GM23338 (cell line): ENCODE results near the gene KCTD13. TPM values are rescaled to one million over a fixed set of nuclear protein-coding genes. Genes with fewer than 3 reads are reported as not detected.

Experiments
- ATAC-seq: fragments of 200-7000 bp; cut with Tn5 transposase; 3 replicates; pipeline ENCODE4 v1.9.1; 2020
- DNase-seq: peaks from one replicate; pipeline ENCODE4 v3.0.0-alpha.2; 2015; ENCODE audit warnings: low spot score
- H2AFZ ChIP-seq: fragments of 200-600 bp; sonication (generic); 2 replicates; pipeline ENCODE4 v1.8.0; 2016; ENCODE audit warnings: antibody characterized with exemption, mild to moderate bottlenecking, moderate library complexity
- H3F3A ChIP-seq: fragments of 200-600 bp; sonication (generic); replicated peaks from 2 replicates; pipeline ENCODE4 v1.8.0; 2017; ENCODE audit warnings: antibody characterized with exemption, mixed run types, low read depth
- H3K27ac ChIP-seq: fragments of 200-600 bp; sonication (generic); 2 replicates; pipeline ENCODE4 v1.6.1; 2016; ENCODE audit warnings: low read depth
- H3K27me3 ChIP-seq: fragments of 200-600 bp; sonication (generic); 2 replicates; pipeline ENCODE4 v1.8.0; 2016; ENCODE audit warnings: mild to moderate bottlenecking, mixed run types, moderate library complexity; ENCODE audit not compliant: insufficient read depth
- H3K36me3 ChIP-seq: fragments of 200-600 bp; sonication (generic); 2 replicates; pipeline ENCODE4 v1.8.0; 2016; ENCODE audit warnings: mild to moderate bottlenecking; ENCODE audit not compliant: insufficient read depth
- H3K4me1 ChIP-seq: fragments of 200-600 bp; sonication (generic); 2 replicates; pipeline ENCODE4 v1.8.0; 2016; ENCODE audit warnings: mild to moderate bottlenecking, moderate library complexity; ENCODE audit not compliant: insufficient read depth
- H3K4me2 ChIP-seq: fragments of 200-600 bp; sonication (generic); 2 replicates; pipeline ENCODE4 v1.7.1; 2017; ENCODE audit warnings: mixed run types
- H3K4me3 ChIP-seq: fragments of 200-600 bp; sonication (generic); 2 replicates; pipeline ENCODE4 v1.6.1; 2016; ENCODE audit warnings: mixed run types
- H3K79me2 ChIP-seq: fragments of 200-600 bp; sonication (generic); replicated peaks from 2 replicates; pipeline ENCODE4 v1.8.0; 2017; ENCODE audit warnings: mild to moderate bottlenecking; ENCODE audit not compliant: insufficient read depth
- H3K9me2 ChIP-seq: fragments of 200-600 bp; sonication (generic); 2 replicates; pipeline ENCODE4 v1.8.0; 2017; ENCODE audit not compliant: insufficient read depth
- H4K20me1 ChIP-seq: fragments of 200-600 bp; sonication (generic); replicated peaks from 2 replicates; pipeline ENCODE4 v1.8.0; 2017; ENCODE audit warnings: mild to moderate bottlenecking; ENCODE audit not compliant: insufficient read depth
- H3K27ac Mint-ChIP-seq: 2 replicates; pipeline ENCODE4 v1.8.0; 2020; ENCODE audit warnings: inconsistent platforms, mild to moderate bottlenecking, moderate library complexity, mixed read lengths
- H3K27me3 Mint-ChIP-seq: 3 replicates; pipeline ENCODE4 v1.8.0; 2022; ENCODE audit warnings: low read depth, mild to moderate bottlenecking, moderate library complexity, mixed read lengths, inconsistent platforms; ENCODE audit not compliant: insufficient read depth, poor library complexity
- H3K36me3 Mint-ChIP-seq: 3 replicates; pipeline ENCODE4 v1.8.0; 2021; ENCODE audit warnings: low read depth, mild to moderate bottlenecking, inconsistent platforms, moderate library complexity, mixed read lengths
- H3K4me1 Mint-ChIP-seq: 3 replicates; pipeline ENCODE4 v1.8.0; 2020; ENCODE audit warnings: mild to moderate bottlenecking, inconsistent platforms, mixed read lengths
- H3K4me3 Mint-ChIP-seq: 3 replicates; pipeline ENCODE4 v1.8.0; 2021; ENCODE audit warnings: moderate library complexity, mild to moderate bottlenecking, inconsistent platforms, mixed read lengths
- H3K9me3 Mint-ChIP-seq: 3 replicates; pipeline ENCODE4 v1.8.0; 2020; ENCODE audit warnings: moderate library complexity, mild to moderate bottlenecking, inconsistent platforms, mixed read lengths
- CREB1 ChIP-seq: fragments of 250-450 bp; sonication (Bioruptor Pico); IDR thresholded peaks from 2 replicates; pipeline ENCODE4 v1.5.0; 2020; ENCODE audit warnings: low read depth, mild to moderate bottlenecking, moderate library complexity
- CTCF ChIP-seq, 2 experiments: fragments of 200-600 bp in 1 of 2; sonication (generic) in 1 of 2; conservative IDR thresholded peaks; 2 replicates each; pipeline versions ENCODE4 v1.5.1 to v1.6.1; 2016 to 2017; ENCODE audit warnings: antibody characterized with exemption in 2 of 2, low read depth in 2 of 2, mild to moderate bottlenecking in 2 of 2, moderate library complexity in 1 of 2
- ETS1 ChIP-seq: IDR thresholded peaks from 2 replicates; pipeline ENCODE4 v1.6.1; 2016; ENCODE audit warnings: antibody characterized with exemption
- EZH2 ChIP-seq: fragments of 200-600 bp; sonication (generic); IDR thresholded peaks from one replicate; pipeline ENCODE4 v1.8.0; 2017; ENCODE audit warnings: antibody characterized with exemption, mild to moderate bottlenecking, low read depth; ENCODE audit not compliant: unreplicated experiment
- EZH2phosphoT487 ChIP-seq: fragments of 200-600 bp; sonication (generic); IDR thresholded peaks from one replicate; pipeline ENCODE4 v1.8.1; 2018; ENCODE audit warnings: antibody characterized with exemption; ENCODE audit not compliant: unreplicated experiment
- JUNB ChIP-seq: IDR thresholded peaks from one replicate; pipeline ENCODE4 v1.6.1; 2016; ENCODE audit warnings: antibody characterized with exemption; ENCODE audit not compliant: unreplicated experiment
- NANOG ChIP-seq: IDR thresholded peaks from 2 replicates; pipeline ENCODE4 v1.6.1; 2016; ENCODE audit warnings: antibody characterized with exemption, borderline replicate concordance
- POLR2AphosphoS5 ChIP-seq: IDR thresholded peaks from 2 replicates; pipeline ENCODE4 v1.6.1; 2016; ENCODE audit warnings: antibody characterized with exemption, low read depth
- REST ChIP-seq: IDR thresholded peaks from one replicate; pipeline ENCODE4 v1.6.1; 2018; ENCODE audit warnings: antibody characterized with exemption; ENCODE audit not compliant: unreplicated experiment
- STAT1 ChIP-seq: IDR thresholded peaks from one replicate; pipeline ENCODE4 v1.6.1; 2016; ENCODE audit warnings: antibody characterized with exemption; ENCODE audit not compliant: unreplicated experiment
- ZNF114 ChIP-seq: fragments of 250-450 bp; sonication (Bioruptor Pico); IDR thresholded peaks from 2 replicates; pipeline ENCODE4 v1.5.0; 2020; ENCODE audit warnings: mild to moderate bottlenecking, moderate library complexity
- ZNF331 ChIP-seq: fragments of 250-450 bp; sonication (Bioruptor Pico); IDR thresholded peaks from 2 replicates; pipeline ENCODE4 v1.5.0; 2020; ENCODE audit warnings: low read depth, mild to moderate bottlenecking, moderate library complexity
- ZNF462 ChIP-seq: fragments of 250-450 bp; sonication (Bioruptor Pico); IDR thresholded peaks from 2 replicates; pipeline ENCODE4 v1.5.0; 2020; ENCODE audit warnings: mild to moderate bottlenecking, moderate library complexity
- polyA plus RNA-seq: library from polyadenylated mRNA; unstranded; fragments of >200 nt; fragmentation: Nextera tagmentation; extraction: Ambion mirVana; gene quantifications from 2 replicates; pipeline ENCODE4 v1.2.1, GENCODE V29; 2016
- total RNA-seq: library from RNA; depleted of rRNA; stranded (reverse); fragments of >200 nt; shearing (Covaris generic); gene quantifications from 2 replicates; pipeline ENCODE4 v1.2.3, GENCODE V29; 2014

KCTD13 gene
- total and polyA plus RNA-seq, 2 experiments from 2014 or later: 10.1 to 12.2 TPM

GRCh38 chr16:29883987-29884386, 42.0 kb downstream of the KCTD13 start:
- no peak overlapping the region for H3K4me2 ChIP-seq
- H3K27me3 ChIP-seq: no peaks in the 10 kb centered on the region
- Mint-ChIP-seq H3K36me3 (peaks cover 26% of the 10 kb centered on the region), H3K27me3 (peaks cover 1% of the 10 kb centered on the region), H3K9me3 (no peaks in the 10 kb centered on the region), H3K27ac (no peak overlapping the region; the same call in 1 of the 2 replicates), H3K4me3 (no peak overlapping the region), H3K4me1 (no peaks in the 10 kb centered on the region)
- H3F3A ChIP-seq: no peaks in the 10 kb centered on the region
- DNase-seq: no peak
- no peaks in the 10 kb centered on the region; the same call in 1 of the 2 replicates for H4K20me1 ChIP-seq
- no peak overlapping the region for H3K4me3 ChIP-seq
- no peaks in the 10 kb centered on the region for H3K79me2 ChIP-seq
- H3K36me3 ChIP-seq: peaks cover 5% of the 10 kb centered on the region; the same call in 1 of the 2 replicates
- no peaks in the 10 kb centered on the region for H3K4me1 ChIP-seq
- no peak overlapping the region for H3K27ac ChIP-seq
- H3K9me2 ChIP-seq: no peaks in the 10 kb centered on the region
- H2AFZ ChIP-seq: no peak overlapping the region
- TF ChIP-seq EZH2 (no peak), JUNB (no peak), CTCF (conservative IDR thresholded peaks at IDR 0.05; ENCODE audit: low read depth in 2 of 2) (no peak), ZNF331 (CRISPR knock-in tag) (no peak), REST (no peak), POLR2AphosphoS5 (no peak), ETS1 (no peak), CREB1 (CRISPR knock-in tag) (no peak), STAT1 (no peak), ZNF462 (CRISPR knock-in tag) (no peak), NANOG (no peak), EZH2phosphoT487 (no peak), ZNF114 (CRISPR knock-in tag) (no peak)
- ATAC-seq: no peak; the same call in 2 of the 3 replicates
